Neural cell (in vitro differentiated cells): ENCODE results near the gene CASKIN1. TPM values are rescaled to one million over a fixed set of nuclear protein-coding genes. Genes with fewer than 3 reads are reported as not detected.

Experiments used
- H2AFZ ChIP-seq: fragments of 200-600, 300-800 bp; sonication (generic), shearing (Covaris generic); 2 replicates; pipeline ENCODE4 v1.6.0; 2014; ENCODE audit warnings: low read depth, mild to moderate bottlenecking, antibody characterized with exemption, low read length, moderate library complexity
- H3F3A ChIP-seq: fragments of 200-600 bp; shearing (Covaris generic); 2 replicates; pipeline ENCODE4 v1.6.1; 2016; ENCODE audit warnings: mild to moderate bottlenecking, moderate library complexity, mixed read lengths, antibody characterized with exemption, low read length; ENCODE audit not compliant: insufficient read depth, poor library complexity, severe bottlenecking
- H3K27ac ChIP-seq: fragments of 200-600, 300-800 bp; sonication (generic), shearing (Covaris generic); 2 replicates; pipeline ENCODE4 v1.5.1; 2014; ENCODE audit warnings: mild to moderate bottlenecking, low read length, moderate library complexity
- H3K27me3 ChIP-seq: fragments of 300-800, 200-600 bp; sonication (generic), shearing (Covaris generic); 2 replicates; pipeline ENCODE4 v1.6.0; 2014; ENCODE audit warnings: mild to moderate bottlenecking, low read depth, low read length, moderate library complexity; ENCODE audit not compliant: insufficient read depth
- H3K36me3 ChIP-seq: fragments of 300-800, 200-600 bp; sonication (generic), shearing (Covaris generic); 2 replicates; pipeline ENCODE4 v1.5.1; 2014; ENCODE audit warnings: mild to moderate bottlenecking, antibody characterized with exemption, low read length, moderate library complexity; ENCODE audit not compliant: insufficient read depth
- H3K4me2 ChIP-seq: fragments of 300-800, 200-600 bp; sonication (generic), shearing (Covaris generic); 2 replicates; pipeline ENCODE4 v1.6.0; 2014; ENCODE audit warnings: mild to moderate bottlenecking, low read length
- H3K4me3 ChIP-seq: fragments of 300-800, 200-600 bp; sonication (generic), shearing (Covaris generic); 2 replicates; pipeline ENCODE4 v1.5.1; 2014; ENCODE audit warnings: mild to moderate bottlenecking, low read length, moderate library complexity
- H3K79me2 ChIP-seq: fragments of 200-600 bp; shearing (Covaris generic); replicated peaks from 2 replicates; pipeline ENCODE4 v1.6.0; 2014; ENCODE audit warnings: mild to moderate bottlenecking, low read length, moderate library complexity; ENCODE audit not compliant: insufficient read depth
- H3K9ac ChIP-seq: fragments of 300-800, 200-600 bp; sonication (generic), shearing (Covaris generic); 2 replicates; pipeline ENCODE4 v1.6.1; 2016; ENCODE audit warnings: mild to moderate bottlenecking, low read length, mixed read lengths
- H3K9me2 ChIP-seq: fragments of 200-600 bp; shearing (Covaris generic); 2 replicates; pipeline ENCODE4 v1.6.1; 2016; ENCODE audit warnings: mild to moderate bottlenecking, low read length, mixed read lengths; ENCODE audit not compliant: insufficient read depth
- H3K9me3 ChIP-seq: fragments of 200-600, 300-800 bp; sonication (generic), shearing (Covaris generic); 2 replicates; pipeline ENCODE4 v1.6.1; 2016; ENCODE audit warnings: mild to moderate bottlenecking, mixed run types, low read length, moderate library complexity, mixed read lengths
- H4K20me1 ChIP-seq: fragments of 200-600 bp; shearing (Covaris generic); 2 replicates; pipeline ENCODE4 v1.6.1; 2016; ENCODE audit warnings: mild to moderate bottlenecking, mixed run types; ENCODE audit not compliant: insufficient read depth
- EP300 ChIP-seq: fragments of 450-650 bp; conservative IDR thresholded peaks from 2 replicates; pipeline ENCODE4 v1.6.1; 2014; ENCODE audit warnings: antibody characterized with exemption, mild to moderate bottlenecking, moderate library complexity; ENCODE audit not compliant: poor library complexity, severe bottlenecking
- EZH2 ChIP-seq: fragments of 200-600, 300-800 bp; shearing (Covaris generic), sonication (generic); IDR thresholded peaks from 2 replicates; pipeline ENCODE4 v1.6.1; 2014; ENCODE audit warnings: antibody characterized with exemption, low read length, borderline replicate concordance, mild to moderate bottlenecking; ENCODE audit not compliant: insufficient read depth, poor library complexity, severe bottlenecking
- MXI1 ChIP-seq: fragments of 450-650 bp; conservative IDR thresholded peaks from 2 replicates; pipeline ENCODE4 v1.6.1; 2014; ENCODE audit warnings: antibody characterized with exemption, mild to moderate bottlenecking; ENCODE audit not compliant: poor library complexity, severe bottlenecking
- POLR2AphosphoS5 ChIP-seq: IDR thresholded peaks from 2 replicates; pipeline ENCODE4 v1.6.1; 2012
- RAD21 ChIP-seq: fragments of 450-650 bp; conservative IDR thresholded peaks from 2 replicates; pipeline ENCODE4 v1.6.1; 2014; ENCODE audit warnings: antibody characterized with exemption, mild to moderate bottlenecking, moderate library complexity
- SMC3 ChIP-seq: fragments of 450-650 bp; conservative IDR thresholded peaks from 2 replicates; pipeline ENCODE4 v1.6.1; 2014; ENCODE audit warnings: antibody characterized with exemption, mild to moderate bottlenecking, moderate library complexity; ENCODE audit not compliant: poor library complexity
- TAF1 ChIP-seq: IDR thresholded peaks from 2 replicates; pipeline ENCODE4 v1.6.1; 2012; ENCODE audit warnings: low read depth
- polyA plus RNA-seq: library from polyadenylated mRNA; depleted of rRNA; stranded (reverse); fragments of >200 nt; gene quantifications from 2 replicates; pipeline ENCODE4 v1.2.3, GENCODE V29; 2014
- TF ChIP-seq, protein P1 (sequence below): fragments of 450-650 bp; IDR thresholded peaks from 2 replicates; pipeline ENCODE4 v1.5.1; 2014; ENCODE audit warnings: antibody characterized with exemption, mild to moderate bottlenecking, moderate library complexity; ENCODE audit not compliant: poor library complexity, severe bottlenecking
- TF ChIP-seq, protein P2 (sequence below): IDR thresholded peaks from 2 replicates; pipeline ENCODE4 v1.6.1; 2012; ENCODE audit warnings: borderline replicate concordance

The CASKIN1 gene
- polyA plus RNA-seq, 1 donor from 2014 or later, result 10.3 TPM

DNA sequence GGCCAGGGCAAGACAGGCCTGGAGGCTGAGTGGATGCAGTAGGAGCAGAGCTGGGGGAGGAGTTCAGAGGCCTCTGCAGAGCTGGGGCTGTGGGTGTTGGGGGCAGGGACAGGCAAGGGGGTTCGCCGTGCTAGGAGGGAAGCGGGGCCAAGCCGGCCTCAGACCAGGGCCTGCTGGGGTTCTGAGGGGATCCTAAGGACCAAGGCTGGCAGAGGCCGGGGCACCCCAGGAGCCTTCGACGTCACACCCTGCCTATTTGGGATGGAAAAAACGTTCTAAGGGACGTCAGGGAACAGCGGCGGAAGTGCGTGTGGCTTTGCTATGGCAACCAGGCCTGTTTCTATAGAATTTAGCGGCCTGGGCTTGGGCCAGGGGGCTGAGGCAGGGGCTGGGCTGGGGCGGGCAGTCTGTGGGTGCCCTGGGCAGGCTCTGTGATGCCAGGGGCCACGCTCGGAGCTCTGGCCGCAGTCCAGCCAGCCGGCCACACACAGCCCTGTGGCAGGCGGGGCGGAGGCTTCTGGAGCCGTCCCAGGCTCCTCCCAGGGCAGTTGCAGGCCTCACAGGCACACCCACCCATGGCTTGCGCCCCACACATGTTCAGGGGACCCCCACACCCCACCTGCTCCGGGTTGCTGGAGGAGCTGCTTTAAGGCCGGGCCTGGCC, 37.1 kb downstream of the CASKIN1 start:
- Histone ChIP-seq H3K4me2 (no peak overlapping the region), H3K27me3 (no peaks in the 10 kb centered on the region), H3K9me2 (no peaks in the 10 kb centered on the region), H2AFZ (no peak overlapping the region), H3K36me3 (no peaks in the 10 kb centered on the region), H3K9me3 (no peaks in the 10 kb centered on the region), H3K9ac (no peak overlapping the region), H3K27ac (no peak overlapping the region), H4K20me1 (no peaks in the 10 kb centered on the region), H3K79me2 (peaks cover 38% of the 10 kb centered on the region), H3K4me3 (no peak overlapping the region), H3F3A (no peaks in the 10 kb centered on the region)
- TF ChIP-seq SMC3 (no peak), POLR2AphosphoS5 (no peak), MXI1 (no peak), EZH2 (no peak), RAD21 (no peak), TAF1 (no peak), EP300 (no peak)
- TF ChIP-seq, protein P1, sequence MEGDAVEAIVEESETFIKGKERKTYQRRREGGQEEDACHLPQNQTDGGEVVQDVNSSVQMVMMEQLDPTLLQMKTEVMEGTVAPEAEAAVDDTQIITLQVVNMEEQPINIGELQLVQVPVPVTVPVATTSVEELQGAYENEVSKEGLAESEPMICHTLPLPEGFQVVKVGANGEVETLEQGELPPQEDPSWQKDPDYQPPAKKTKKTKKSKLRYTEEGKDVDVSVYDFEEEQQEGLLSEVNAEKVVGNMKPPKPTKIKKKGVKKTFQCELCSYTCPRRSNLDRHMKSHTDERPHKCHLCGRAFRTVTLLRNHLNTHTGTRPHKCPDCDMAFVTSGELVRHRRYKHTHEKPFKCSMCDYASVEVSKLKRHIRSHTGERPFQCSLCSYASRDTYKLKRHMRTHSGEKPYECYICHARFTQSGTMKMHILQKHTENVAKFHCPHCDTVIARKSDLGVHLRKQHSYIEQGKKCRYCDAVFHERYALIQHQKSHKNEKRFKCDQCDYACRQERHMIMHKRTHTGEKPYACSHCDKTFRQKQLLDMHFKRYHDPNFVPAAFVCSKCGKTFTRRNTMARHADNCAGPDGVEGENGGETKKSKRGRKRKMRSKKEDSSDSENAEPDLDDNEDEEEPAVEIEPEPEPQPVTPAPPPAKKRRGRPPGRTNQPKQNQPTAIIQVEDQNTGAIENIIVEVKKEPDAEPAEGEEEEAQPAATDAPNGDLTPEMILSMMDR, result no peak
- TF ChIP-seq, protein P2, sequence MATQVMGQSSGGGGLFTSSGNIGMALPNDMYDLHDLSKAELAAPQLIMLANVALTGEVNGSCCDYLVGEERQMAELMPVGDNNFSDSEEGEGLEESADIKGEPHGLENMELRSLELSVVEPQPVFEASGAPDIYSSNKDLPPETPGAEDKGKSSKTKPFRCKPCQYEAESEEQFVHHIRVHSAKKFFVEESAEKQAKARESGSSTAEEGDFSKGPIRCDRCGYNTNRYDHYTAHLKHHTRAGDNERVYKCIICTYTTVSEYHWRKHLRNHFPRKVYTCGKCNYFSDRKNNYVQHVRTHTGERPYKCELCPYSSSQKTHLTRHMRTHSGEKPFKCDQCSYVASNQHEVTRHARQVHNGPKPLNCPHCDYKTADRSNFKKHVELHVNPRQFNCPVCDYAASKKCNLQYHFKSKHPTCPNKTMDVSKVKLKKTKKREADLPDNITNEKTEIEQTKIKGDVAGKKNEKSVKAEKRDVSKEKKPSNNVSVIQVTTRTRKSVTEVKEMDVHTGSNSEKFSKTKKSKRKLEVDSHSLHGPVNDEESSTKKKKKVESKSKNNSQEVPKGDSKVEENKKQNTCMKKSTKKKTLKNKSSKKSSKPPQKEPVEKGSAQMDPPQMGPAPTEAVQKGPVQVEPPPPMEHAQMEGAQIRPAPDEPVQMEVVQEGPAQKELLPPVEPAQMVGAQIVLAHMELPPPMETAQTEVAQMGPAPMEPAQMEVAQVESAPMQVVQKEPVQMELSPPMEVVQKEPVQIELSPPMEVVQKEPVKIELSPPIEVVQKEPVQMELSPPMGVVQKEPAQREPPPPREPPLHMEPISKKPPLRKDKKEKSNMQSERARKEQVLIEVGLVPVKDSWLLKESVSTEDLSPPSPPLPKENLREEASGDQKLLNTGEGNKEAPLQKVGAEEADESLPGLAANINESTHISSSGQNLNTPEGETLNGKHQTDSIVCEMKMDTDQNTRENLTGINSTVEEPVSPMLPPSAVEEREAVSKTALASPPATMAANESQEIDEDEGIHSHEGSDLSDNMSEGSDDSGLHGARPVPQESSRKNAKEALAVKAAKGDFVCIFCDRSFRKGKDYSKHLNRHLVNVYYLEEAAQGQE, result no peak

DNA sequence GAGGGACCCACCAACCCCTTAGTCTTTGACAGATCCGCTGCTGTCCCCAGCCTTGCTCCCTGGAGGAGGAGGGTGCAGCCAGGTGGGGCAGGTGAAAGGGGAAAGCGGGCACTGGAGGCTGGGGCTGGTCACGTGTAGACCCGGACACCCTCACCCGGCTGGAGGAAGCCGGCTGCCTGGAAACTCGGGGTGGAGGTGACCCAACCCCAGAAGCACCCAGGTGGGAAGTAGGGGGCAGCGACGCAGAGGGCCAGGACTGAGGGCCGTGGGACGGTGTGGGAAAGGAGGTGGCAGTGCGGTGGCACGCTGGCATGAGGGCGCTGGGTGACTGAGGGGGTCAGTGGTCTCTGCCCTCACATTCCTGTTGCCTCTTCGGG, 38.2 kb downstream of the CASKIN1 start:
- Histone ChIP-seq H3K79me2 (peaks cover 47% of the 10 kb centered on the region), H3K9me2 (no peaks in the 10 kb centered on the region), H3K4me2 (no peak overlapping the region), H3K27ac (no peak overlapping the region), H2AFZ (no peak overlapping the region), H3K36me3 (no peaks in the 10 kb centered on the region), H3K9me3 (no peaks in the 10 kb centered on the region), H3K27me3 (no peaks in the 10 kb centered on the region), H3K4me3 (no peak overlapping the region), H3F3A (no peaks in the 10 kb centered on the region), H4K20me1 (peaks cover under 1% of the 10 kb centered on the region), H3K9ac (no peak overlapping the region)
- TF ChIP-seq, protein P1, result no peak
- TF ChIP-seq MXI1 (no peak), SMC3 (no peak), EZH2 (no peak), RAD21 (no peak), EP300 (no peak), POLR2AphosphoS5 (no peak), TAF1 (no peak)
- TF ChIP-seq, protein P2, result no peak
